Measurements from ENCODE around the gene WDFY4.

WDFY4 gene

GRCh38 chr10:48907730-48908129 lies 223.1 kb downstream of the WDFY4 start:
- CTCF ChIA-PET = no interaction called here
- TF ChIP-seq ZNF384 (IDR thresholded peaks at IDR 0.05) = no peak
- no peak for TF ChIP-seq L3MBTL2 (conservative IDR thresholded peaks at IDR 0.05)
- DNase-seq (ENCODE audit: extremely low spot score) = no peak
- POLR2A ChIA-PET = no interaction called here

DNA sequence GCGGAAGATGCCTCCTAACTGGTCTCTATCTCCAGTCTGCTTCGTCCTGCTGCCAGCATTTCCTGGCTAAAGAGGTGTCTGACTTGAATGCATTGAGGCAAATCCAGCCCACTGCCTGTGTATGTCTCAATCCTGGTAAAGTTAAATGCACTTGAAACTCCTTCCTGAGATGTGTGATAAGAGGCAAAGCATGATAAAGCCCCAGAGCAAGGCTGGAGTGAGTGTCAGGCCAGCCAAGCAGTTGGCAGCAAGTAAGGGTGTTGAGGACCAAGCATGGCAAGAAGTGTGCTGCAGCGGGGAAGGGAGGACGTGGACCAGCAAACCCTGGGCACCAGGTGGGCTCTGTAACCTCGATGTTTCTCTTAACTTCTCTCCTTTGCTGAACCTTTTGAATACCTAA lies 225.9 kb downstream of the WDFY4 start:
- DNase-seq (ENCODE audit: extremely low spot score) = no peak
- CTCF ChIA-PET = no interaction called here
- POLR2A ChIA-PET = no interaction called here
- TF ChIP-seq LEF1 (IDR thresholded peaks at IDR 0.05; ENCODE audit: borderline replicate concordance) = no peak
- TF ChIP-seq PKNOX1 (IDR thresholded peaks at IDR 0.05) = no peak
- no peak for TF ChIP-seq ZNF384 (IDR thresholded peaks at IDR 0.05)
- no peak for TF ChIP-seq ELF4 (IDR thresholded peaks at IDR 0.05)
- no peak for TF ChIP-seq TARDBP (IDR thresholded peaks at IDR 0.05)

GRCh38 chr10:48913674-48914073 lies 229.0 kb downstream of the WDFY4 start:
- CTCF ChIA-PET = no interaction called here
- TF ChIP-seq CTBP1 (IDR thresholded peaks at IDR 0.05; ENCODE audit: borderline replicate concordance) (no peak), SP1 (IDR thresholded peaks at IDR 0.05) (no peak), LEF1 (IDR thresholded peaks at IDR 0.05; ENCODE audit: borderline replicate concordance) (no peak), TARDBP (IDR thresholded peaks at IDR 0.05) (no peak), ELF4 (IDR thresholded peaks at IDR 0.05) (no peak), BHLHE40 (IDR thresholded peaks at IDR 0.05; ENCODE audit: borderline replicate concordance) (no peak), FOXK2 (IDR thresholded peaks at IDR 0.05) (no peak), FOXA1 (IDR thresholded peaks at IDR 0.05) (no peak), ARNT (IDR thresholded peaks at IDR 0.05) (no peak), SUZ12 (IDR thresholded peaks at IDR 0.05) (no peak), PKNOX1 (IDR thresholded peaks at IDR 0.05) (no peak), ZNF384 (IDR thresholded peaks at IDR 0.05) (no peak), NFRKB (IDR thresholded peaks at IDR 0.05) (no peak), FOXM1 (IDR thresholded peaks at IDR 0.05; ENCODE audit: borderline replicate concordance) (no peak), HDGF (IDR thresholded peaks at IDR 0.05; ENCODE audit: borderline replicate concordance) (no peak)
- no peak for DNase-seq (ENCODE audit: extremely low spot score)
- POLR2A ChIA-PET = no interaction called here

DNA sequence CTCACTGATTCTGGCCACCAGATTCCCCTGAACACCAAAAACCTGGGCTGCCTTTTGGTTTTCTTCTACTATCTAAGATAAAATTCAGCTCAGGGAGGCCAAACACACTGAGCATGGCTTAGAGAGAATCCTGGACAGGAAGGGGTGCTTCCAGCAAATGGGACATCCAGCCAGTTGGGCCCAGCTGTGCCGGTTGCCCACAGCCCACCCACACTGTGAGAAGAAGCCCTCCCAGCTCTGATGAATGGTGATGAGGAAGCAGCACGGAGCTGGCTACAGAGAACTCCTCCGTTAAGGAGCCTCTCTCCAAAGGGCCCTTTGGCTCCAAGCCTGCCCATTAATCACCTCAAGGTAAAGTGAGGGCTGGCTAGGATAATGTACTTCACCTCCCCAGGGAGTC lies 239.1 kb downstream of the WDFY4 start:
- DNase-seq (ENCODE audit: extremely low spot score) = no peak
- TF ChIP-seq ARNT (IDR thresholded peaks at IDR 0.05) = no peak
- no peak for TF ChIP-seq NFRKB (IDR thresholded peaks at IDR 0.05)
- TF ChIP-seq SP1 (IDR thresholded peaks at IDR 0.05) = no peak
- TF ChIP-seq L3MBTL2 (conservative IDR thresholded peaks at IDR 0.05) = no peak
- no peak for TF ChIP-seq CTBP1 (IDR thresholded peaks at IDR 0.05; ENCODE audit: borderline replicate concordance)
- no peak for TF ChIP-seq HDGF (IDR thresholded peaks at IDR 0.05; ENCODE audit: borderline replicate concordance)
- no peak for TF ChIP-seq ZNF384 (IDR thresholded peaks at IDR 0.05)
- TF ChIP-seq LEF1 (IDR thresholded peaks at IDR 0.05; ENCODE audit: borderline replicate concordance) = no peak
- ChIA-PET POLR2A (no interaction called here), CTCF (no interaction called here)

- TF ChIP-seq TARDBP (IDR thresholded peaks at IDR 0.05) (no peak), NFRKB (IDR thresholded peaks at IDR 0.05) (no peak), LEF1 (IDR thresholded peaks at IDR 0.05; ENCODE audit: borderline replicate concordance) (no peak), CTBP1 (IDR thresholded peaks at IDR 0.05; ENCODE audit: borderline replicate concordance) (no peak), FOXM1 (IDR thresholded peaks at IDR 0.05; ENCODE audit: borderline replicate concordance) (no peak), PKNOX1 (IDR thresholded peaks at IDR 0.05) (no peak)
- POLR2A ChIA-PET = no interaction called here
- CTCF ChIA-PET = no interaction called here
- DNase-seq (ENCODE audit: extremely low spot score) = no peak
Observed at GRCh38 chr10:48924988-48925387, 240.3 kb downstream of the WDFY4 start.

DNA sequence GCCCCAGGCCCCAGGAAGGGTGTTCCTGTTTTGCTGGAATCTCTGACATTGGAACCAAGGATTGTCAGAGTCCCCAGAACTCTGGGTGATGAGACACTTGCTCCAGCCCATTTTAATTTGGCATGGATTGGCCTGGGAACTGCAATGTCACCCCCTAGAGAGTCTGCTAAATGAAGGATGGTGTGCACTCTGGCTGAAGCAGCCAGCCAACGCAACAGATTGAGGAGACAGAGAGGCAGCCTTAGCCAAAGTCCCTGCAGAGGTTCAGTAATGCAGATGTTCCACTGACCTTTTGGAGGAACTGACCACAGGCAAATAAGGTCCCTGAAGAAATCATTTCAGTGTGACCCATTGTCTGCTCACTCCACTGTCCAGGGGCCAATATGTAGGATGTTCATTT lies 241.6 kb downstream of the WDFY4 start:
- no peak for DNase-seq (ENCODE audit: extremely low spot score)
- ChIA-PET CTCF (no interaction called here), POLR2A (no interaction called here)
- TF ChIP-seq BHLHE40 (IDR thresholded peaks at IDR 0.05; ENCODE audit: borderline replicate concordance) (no peak), LEF1 (IDR thresholded peaks at IDR 0.05; ENCODE audit: borderline replicate concordance) (no peak), ARNT (IDR thresholded peaks at IDR 0.05) (no peak), SUZ12 (IDR thresholded peaks at IDR 0.05) (no peak), HDGF (IDR thresholded peaks at IDR 0.05; ENCODE audit: borderline replicate concordance) (no peak), FOXK2 (IDR thresholded peaks at IDR 0.05) (no peak), ELF4 (IDR thresholded peaks at IDR 0.05) (no peak), ZNF384 (IDR thresholded peaks at IDR 0.05) (no peak), CTBP1 (IDR thresholded peaks at IDR 0.05; ENCODE audit: borderline replicate concordance) (no peak), PKNOX1 (IDR thresholded peaks at IDR 0.05) (no peak), TARDBP (IDR thresholded peaks at IDR 0.05) (no peak), L3MBTL2 (conservative IDR thresholded peaks at IDR 0.05) (no peak), NFRKB (IDR thresholded peaks at IDR 0.05) (no peak)

All from HEK293T (cell line).